A549 (cell line): ENCODE data around the gene KPNA3. TPM values are rescaled to one million over a fixed set of nuclear protein-coding genes. Genes with fewer than 3 reads are reported as not detected.

Experiments used
- ATAC-seq, 2 experiments: fragments of 200-7000 bp in 1 of 2; fragments of >200 bp in 1 of 2; cut with Nextera tagmentation in 1 of 2; cut with Tn5 transposase in 1 of 2; 3 replicates each; pipeline versions ENCODE4 v1.8.0 to v1.9.1; 2018 to 2020; ENCODE audit warnings: mild to moderate bottlenecking in 1 of 2, moderate library complexity in 1 of 2
- CTCF ChIA-PET: fragments of 300-600 bp; sonication (Branson Sonifier 250); formaldehyde crosslinking; extraction: SDS; loops from one replicate; lab custom pipeline; 2021; ENCODE audit warnings: antibody characterized with exemption, inconsistent platforms; lab: Yijun Ruan, JAX
- POLR2A ChIA-PET: fragments of 350-600 bp; formaldehyde crosslinking; extraction: SDS; loops from one replicate; lab custom pipeline; 2021; ENCODE audit warnings: antibody characterized with exemption, inconsistent platforms; lab: Yijun Ruan, JAX
- DNase-seq, 2 experiments: peaks; one replicate each; pipeline versions ENCODE4 v3.0.0 to v3.0.0-alpha.2; 2011 to 2016; ENCODE audit warnings: low read depth in 1 of 2, low spot score in 1 of 2
- FAIRE-seq: peaks from 2 replicates; lab custom pipeline; 2011; peaks lifted over from hg19 to GRCh38; lab: Jason Lieb, UNC
- H3K27ac ChIP-seq, 2 experiments: fragments of >200 bp; sonication (Bioruptor Twin); formaldehyde crosslinking; 3 replicates each; pipeline ENCODE4 v1.5.1; 2016 to 2017
- H3K4me1 ChIP-seq: fragments of >200 bp; sonication (Bioruptor Twin); formaldehyde crosslinking; 3 replicates; pipeline ENCODE4 v1.6.1; 2016
- H3K4me2 ChIP-seq: fragments of >200 bp; sonication (Bioruptor Twin); formaldehyde crosslinking; 3 replicates; pipeline ENCODE4 v1.6.1; 2016
- H3K4me3 ChIP-seq: fragments of >200 bp; sonication (Bioruptor Twin); formaldehyde crosslinking; 3 replicates; pipeline ENCODE4 v1.5.1; 2016
- H3K9me3 ChIP-seq: fragments of >200 bp; sonication (Bioruptor Twin); formaldehyde crosslinking; 3 replicates; pipeline ENCODE4 v1.6.1; 2016
- CHD2 ChIP-seq: fragments of 150-350 bp; IDR thresholded peaks from 2 replicates; pipeline ENCODE4 v1.6.1; 2014; ENCODE audit warnings: low read length; ENCODE audit not compliant: partially characterized antibody
- CHD4 ChIP-seq: fragments of 200-600 bp; sonication (generic); IDR thresholded peaks from 2 replicates; pipeline ENCODE4 v1.6.1; 2016; ENCODE audit warnings: antibody characterized with exemption, mild to moderate bottlenecking, borderline replicate concordance
- E2F6 ChIP-seq: IDR thresholded peaks from 2 replicates; pipeline ENCODE4 v1.6.1; 2012; ENCODE audit warnings: low read depth, borderline replicate concordance
- EHMT2 ChIP-seq: fragments of 200-600 bp; sonication (generic); IDR thresholded peaks from 2 replicates; pipeline ENCODE4 v1.6.1; 2016; ENCODE audit warnings: antibody characterized with exemption, low read depth, mild to moderate bottlenecking, moderate library complexity
- ELK1 ChIP-seq: fragments of 150-350 bp; IDR thresholded peaks from 2 replicates; pipeline ENCODE4 v1.6.1; 2014; ENCODE audit warnings: low read depth, mild to moderate bottlenecking, low read length
- EP300 ChIP-seq, 2 experiments: fragments of >200 bp; sonication (Bioruptor Twin); formaldehyde crosslinking; IDR thresholded peaks; 2 replicates in 1 of 2; 3 replicates in 1 of 2; pipeline ENCODE4 v1.6.1; 2016 to 2017
- GATA3 ChIP-seq: IDR thresholded peaks from 2 replicates; pipeline ENCODE4 v1.6.1; 2012; ENCODE audit warnings: borderline replicate concordance
- HMGXB4 ChIP-seq: fragments of 250-450 bp; sonication (Bioruptor Pico); IDR thresholded peaks from 2 replicates; pipeline ENCODE4 v1.5.0; 2021; ENCODE audit warnings: mild to moderate bottlenecking, moderate library complexity, borderline replicate concordance
- JUN ChIP-seq, 2 experiments: fragments of >200 bp; sonication (Bioruptor Twin); formaldehyde crosslinking; IDR thresholded peaks; 2 replicates in 1 of 2; 3 replicates in 1 of 2; pipeline ENCODE4 v1.6.1; 2016 to 2017
- JUNB ChIP-seq: fragments of >200 bp; sonication (Bioruptor Twin); formaldehyde crosslinking; IDR thresholded peaks from 2 replicates; pipeline ENCODE4 v1.6.1; 2016
- KDM1A ChIP-seq: fragments of 200-600 bp; sonication (generic); IDR thresholded peaks from 2 replicates; pipeline ENCODE4 v1.6.1; 2016; ENCODE audit warnings: low read depth, mild to moderate bottlenecking
- MAFK ChIP-seq: fragments of 450-650 bp; IDR thresholded peaks from 2 replicates; pipeline ENCODE4 v1.6.1; 2014; ENCODE audit not compliant: partially characterized antibody
- MYC ChIP-seq: IDR thresholded peaks from 2 replicates; pipeline ENCODE4 v1.6.1; 2012; ENCODE audit warnings: mild to moderate bottlenecking, inconsistent platforms, low read length, improper control_type of control experiment, borderline replicate concordance
- NR3C1 ChIP-seq: fragments of >200 bp; sonication (Bioruptor Twin); formaldehyde crosslinking; IDR thresholded peaks from 3 replicates; pipeline ENCODE4 v1.6.1; 2017
- REST ChIP-seq: fragments of 200-600 bp; sonication (generic); IDR thresholded peaks from 2 replicates; pipeline ENCODE4 v1.6.1; 2016; ENCODE audit warnings: antibody characterized with exemption, mild to moderate bottlenecking, moderate library complexity
- SREBF2 ChIP-seq: fragments of 450-650 bp; IDR thresholded peaks from 2 replicates; pipeline ENCODE4 v1.6.1; 2014; ENCODE audit warnings: mild to moderate bottlenecking, moderate library complexity
- TFCP2L1 ChIP-seq: fragments of 250-450 bp; sonication (Bioruptor Pico); IDR thresholded peaks from 2 replicates; pipeline ENCODE4 v1.5.0; 2021; ENCODE audit warnings: mild to moderate bottlenecking
- TP53 ChIP-seq: fragments of 250-450 bp; sonication (Bioruptor Pico); IDR thresholded peaks from 2 replicates; pipeline ENCODE4 v1.5.0; 2021; ENCODE audit warnings: mild to moderate bottlenecking, moderate library complexity
- USF2 ChIP-seq: fragments of 450-650 bp; IDR thresholded peaks from 2 replicates; pipeline ENCODE4 v1.6.1; 2014; ENCODE audit warnings: antibody characterized with exemption
- ZFP36 ChIP-seq: fragments of 450-650 bp; IDR thresholded peaks from 2 replicates; pipeline ENCODE4 v1.6.1; 2014; ENCODE audit warnings: borderline replicate concordance; ENCODE audit not compliant: partially characterized antibody
- WGBS: methylation state at CpG from one replicate; pipeline ENCODE4 v1.1.6; 2017; ENCODE audit errors: missing lambda C conversion rate; 5-methylcytosine and 5-hydroxymethylcytosine counted together
- polyA plus RNA-seq, 4 experiments: library from polyadenylated mRNA; depleted of rRNA in 3 of 4; stranded (reverse); fragments of >200 nt; fragmentation: RNase III in 1 of 4; extraction: RNeasy Plus Mini Kit Qiagen cat#74134 plus additional on column Dnase treatment in 1 of 4; gene quantifications; 2 replicates in 3 of 4; 3 replicates in 1 of 4; pipeline ENCODE4 v1.2.3, GENCODE V29; 2011 to 2017

Gene KPNA3
- polyA plus RNA-seq, 2 of the 4 experiments (the other 2 are of a cell fraction): 28.5 to 29.3 TPM

- no peak for ATAC-seq
- no peak for DNase-seq
- Histone ChIP-seq H3K27ac (no peak overlapping the region), H3K4me1 (no peaks in the 10 kb centered on the region), H3K4me2 (no peak overlapping the region), H3K9me3 (no peaks in the 10 kb centered on the region), H3K4me3 (no peak overlapping the region)
- no peak for FAIRE-seq
- ChIA-PET POLR2A (interaction anchor here (1.1 kb wide), 1 partner anchor 116 kb away, joined by 3 read pairs; no protein-coding TSS in a partner anchor), CTCF (interaction anchor here (1.5 to 1.8 kb wide), 2 partner anchors 9 to 172 kb away, joined by 3 read pairs; no protein-coding TSS in a partner anchor)
- no peak for TF ChIP-seq USF2
- no peak for TF ChIP-seq ELK1
- TF ChIP-seq JUN (IDR thresholded peaks at IDR 0.05): no peak
- WGBS: 94% methylated on average over 6 of the region's 6 CpGs
These were observed 115.7 kb downstream of the KPNA3 start for GRCh38 chr13:49676581-49677298.

GRCh38 chr13:49670828-49671227 is 121.7 kb downstream of the KPNA3 start:
- Histone ChIP-seq H3K4me3 (no peak overlapping the region), H3K4me1 (peaks cover 14% of the 10 kb centered on the region; the same call in 2 of the 3 replicates), H3K27ac (no peak overlapping the region), H3K4me2 (no peak overlapping the region), H3K9me3 (no peaks in the 10 kb centered on the region)
- no peak for FAIRE-seq
- TF ChIP-seq TFCP2L1 (CRISPR knock-in tag) (no peak), USF2 (no peak), ZFP36 (no peak), NR3C1 (no peak), GATA3 (no peak), EHMT2 (no peak), EP300 (IDR thresholded peaks at IDR 0.05) (no peak), SREBF2 (no peak), MYC (no peak), REST (no peak), E2F6 (no peak), HMGXB4 (no peak), MAFK (no peak), KDM1A (no peak), JUNB (no peak), TP53 (CRISPR knock-in tag) (no peak), CHD4 (no peak), CHD2 (no peak)
- no peak for ATAC-seq
- ChIA-PET CTCF (interaction anchor here (0.8 to 1.5 kb wide), 5 partner anchors 9 to 453 kb away, joined by 3 to 4 read pairs (median 3); no protein-coding TSS in a partner anchor), POLR2A (no interaction called here)
- DNase-seq: no peak
- 92% methylated on average over 5 of the region's 5 CpGs for WGBS
